Esophagus squamous epithelium (tissue), 4 donors: ENCODE data around the gene BAD.

Experiments
- POLR2A ChIP-seq, 4 donors: fragments of 450-650 bp; IDR thresholded peaks; one replicate each; pipeline ENCODE4 v1.6.1; 2017; ENCODE audit warnings: antibody characterized with exemption in 4 of 4, mild to moderate bottlenecking in 4 of 4, moderate library complexity in 3 of 4
- TF ChIP-seq, protein P1 (sequence below), 6 experiments: fragments of 450-650 bp in 4 of 6; fragments of 200-600 bp in 2 of 6; sonication (generic) in 2 of 6; IDR thresholded peaks; one replicate each; pipeline ENCODE4 v1.5.1; 2016 to 2019; ENCODE audit warnings: antibody characterized with exemption in 6 of 6, mild to moderate bottlenecking in 4 of 6, moderate library complexity in 4 of 6

DNA sequence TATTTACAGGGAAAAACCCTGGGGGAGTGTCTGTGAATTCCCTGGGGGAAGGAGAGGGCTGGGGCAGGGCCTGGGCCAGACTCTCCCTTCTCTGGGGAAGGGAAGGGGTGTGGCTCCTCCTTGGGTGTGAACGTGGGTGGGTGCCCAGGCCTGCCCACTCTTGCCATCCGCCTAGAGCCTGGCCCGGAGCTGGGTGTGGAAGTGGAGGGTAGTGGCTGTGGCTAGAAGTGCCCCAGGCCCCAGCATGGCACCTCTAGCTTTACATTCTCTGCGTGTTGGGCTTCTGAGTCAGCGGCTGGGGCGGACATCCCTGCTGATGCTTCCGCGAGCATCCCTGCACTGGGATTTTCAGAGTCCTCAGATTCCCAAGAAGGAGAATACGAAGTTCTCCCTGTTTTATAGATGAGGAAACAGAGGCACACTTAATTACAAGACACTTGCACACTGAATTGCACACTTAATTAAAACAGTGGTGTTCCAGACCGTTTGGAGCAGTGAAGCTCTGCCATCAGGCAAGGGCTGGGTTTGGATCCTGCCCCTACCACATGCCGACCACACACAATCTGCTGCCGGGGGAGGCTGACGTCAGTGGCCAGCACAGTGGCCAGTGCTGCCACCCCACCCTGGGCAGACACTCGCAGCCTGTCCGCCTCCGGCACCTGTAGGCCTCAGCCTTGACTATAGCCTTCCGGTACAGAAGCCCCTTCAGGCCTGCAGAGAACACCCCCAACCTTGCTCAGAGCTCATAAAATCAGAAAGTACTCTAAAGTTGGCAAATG, 7.6 kb downstream of the BAD start:
- TF ChIP-seq POLR2A (IDR thresholded peaks at IDR 0.05): no peak
- TF ChIP-seq, protein P1, sequence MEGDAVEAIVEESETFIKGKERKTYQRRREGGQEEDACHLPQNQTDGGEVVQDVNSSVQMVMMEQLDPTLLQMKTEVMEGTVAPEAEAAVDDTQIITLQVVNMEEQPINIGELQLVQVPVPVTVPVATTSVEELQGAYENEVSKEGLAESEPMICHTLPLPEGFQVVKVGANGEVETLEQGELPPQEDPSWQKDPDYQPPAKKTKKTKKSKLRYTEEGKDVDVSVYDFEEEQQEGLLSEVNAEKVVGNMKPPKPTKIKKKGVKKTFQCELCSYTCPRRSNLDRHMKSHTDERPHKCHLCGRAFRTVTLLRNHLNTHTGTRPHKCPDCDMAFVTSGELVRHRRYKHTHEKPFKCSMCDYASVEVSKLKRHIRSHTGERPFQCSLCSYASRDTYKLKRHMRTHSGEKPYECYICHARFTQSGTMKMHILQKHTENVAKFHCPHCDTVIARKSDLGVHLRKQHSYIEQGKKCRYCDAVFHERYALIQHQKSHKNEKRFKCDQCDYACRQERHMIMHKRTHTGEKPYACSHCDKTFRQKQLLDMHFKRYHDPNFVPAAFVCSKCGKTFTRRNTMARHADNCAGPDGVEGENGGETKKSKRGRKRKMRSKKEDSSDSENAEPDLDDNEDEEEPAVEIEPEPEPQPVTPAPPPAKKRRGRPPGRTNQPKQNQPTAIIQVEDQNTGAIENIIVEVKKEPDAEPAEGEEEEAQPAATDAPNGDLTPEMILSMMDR (IDR thresholded peaks at IDR 0.05): no peak
